ENCODE results near the gene ULK1. TPM values are rescaled to one million over a fixed set of nuclear protein-coding genes. Genes with fewer than 3 reads are reported as not detected.

ULK1 gene
- 57.4 TPM for total RNA-seq
- long read RNA-seq, full-length matches to known transcripts = 7 of 101 reads
- long read RNA-seq, partial matches to known transcripts = 87 of 101 reads
- long read RNA-seq, other reads (novel, unspliced or antisense) = 7 of 101 reads

DNA sequence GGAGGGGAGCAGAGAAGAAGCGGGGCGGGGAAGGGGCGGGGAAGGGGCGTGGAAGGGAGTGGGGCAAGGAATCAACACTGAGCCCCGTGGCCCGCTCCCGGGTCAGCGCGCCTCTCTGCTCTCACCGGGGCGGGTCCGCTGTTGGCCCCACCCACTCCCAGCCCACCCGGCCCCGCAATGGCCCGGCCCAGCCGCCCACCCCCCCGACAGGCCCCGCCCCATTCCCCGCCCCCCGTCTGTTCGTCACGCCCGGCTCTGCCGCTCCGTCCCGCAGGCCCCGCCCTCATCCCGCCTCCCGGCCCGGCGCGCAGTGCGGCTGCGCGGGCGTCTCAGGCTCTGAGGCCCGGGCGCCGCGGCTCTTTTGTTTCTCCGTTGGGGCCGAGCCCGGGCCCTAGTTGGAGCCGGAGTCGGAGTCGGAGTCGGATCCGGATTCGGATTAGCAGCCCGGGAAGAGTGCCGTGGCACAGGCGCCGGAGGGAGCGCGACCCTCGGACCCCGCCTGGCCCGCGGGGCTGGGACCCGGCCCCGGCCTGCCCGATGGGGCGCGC, at the start of gene ULK1:
Gene ULK1, plus strand, starts transcription at position 310 of the 548 bp plus-strand sequence. CDS start 380 bp downstream, outside the sequence.
- Histone ChIP-seq H3K27me3 (ENCODE audit: low read depth) (no peaks in the 10 kb centered on the region), H3K36me3 (peaks cover 16% of the 10 kb centered on the region), H3K9me3 (replicated peaks) (no peaks in the 10 kb centered on the region), H3K4me3 (peak within 1 kb of the TSS; percentile 79), H3K4me1 (peaks cover 42% of the 10 kb centered on the region), H3K27ac (replicated peaks) (peak within 1 kb of the TSS; percentile 99)
- intact Hi-C loops (cut with micrococcal nuclease) = no loop called here
- peak; percentile 94 for DNase-seq
- TF ChIP-seq, protein P1, sequence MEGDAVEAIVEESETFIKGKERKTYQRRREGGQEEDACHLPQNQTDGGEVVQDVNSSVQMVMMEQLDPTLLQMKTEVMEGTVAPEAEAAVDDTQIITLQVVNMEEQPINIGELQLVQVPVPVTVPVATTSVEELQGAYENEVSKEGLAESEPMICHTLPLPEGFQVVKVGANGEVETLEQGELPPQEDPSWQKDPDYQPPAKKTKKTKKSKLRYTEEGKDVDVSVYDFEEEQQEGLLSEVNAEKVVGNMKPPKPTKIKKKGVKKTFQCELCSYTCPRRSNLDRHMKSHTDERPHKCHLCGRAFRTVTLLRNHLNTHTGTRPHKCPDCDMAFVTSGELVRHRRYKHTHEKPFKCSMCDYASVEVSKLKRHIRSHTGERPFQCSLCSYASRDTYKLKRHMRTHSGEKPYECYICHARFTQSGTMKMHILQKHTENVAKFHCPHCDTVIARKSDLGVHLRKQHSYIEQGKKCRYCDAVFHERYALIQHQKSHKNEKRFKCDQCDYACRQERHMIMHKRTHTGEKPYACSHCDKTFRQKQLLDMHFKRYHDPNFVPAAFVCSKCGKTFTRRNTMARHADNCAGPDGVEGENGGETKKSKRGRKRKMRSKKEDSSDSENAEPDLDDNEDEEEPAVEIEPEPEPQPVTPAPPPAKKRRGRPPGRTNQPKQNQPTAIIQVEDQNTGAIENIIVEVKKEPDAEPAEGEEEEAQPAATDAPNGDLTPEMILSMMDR (IDR thresholded peaks at IDR 0.05; ENCODE audit: borderline replicate concordance) = no peak

- Histone ChIP-seq H3K9me3 (replicated peaks) (no peaks in the 10 kb centered on the region), H3K4me1 (no peaks in the 10 kb centered on the region), H3K4me3 (no peak overlapping the region), H3K27me3 (ENCODE audit: low read depth) (peaks cover 4% of the 10 kb centered on the region), H3K36me3 (no peaks in the 10 kb centered on the region), H3K27ac (replicated peaks) (no peak overlapping the region)
- intact Hi-C loops (cut with micrococcal nuclease) = no loop called here
- TF ChIP-seq, protein P1 (IDR thresholded peaks at IDR 0.05; ENCODE audit: borderline replicate concordance) = no peak
- no peak for DNase-seq
Observed at GRCh38 chr12:131844656-131845055, 49.8 kb upstream of the ULK1 start.

DNA sequence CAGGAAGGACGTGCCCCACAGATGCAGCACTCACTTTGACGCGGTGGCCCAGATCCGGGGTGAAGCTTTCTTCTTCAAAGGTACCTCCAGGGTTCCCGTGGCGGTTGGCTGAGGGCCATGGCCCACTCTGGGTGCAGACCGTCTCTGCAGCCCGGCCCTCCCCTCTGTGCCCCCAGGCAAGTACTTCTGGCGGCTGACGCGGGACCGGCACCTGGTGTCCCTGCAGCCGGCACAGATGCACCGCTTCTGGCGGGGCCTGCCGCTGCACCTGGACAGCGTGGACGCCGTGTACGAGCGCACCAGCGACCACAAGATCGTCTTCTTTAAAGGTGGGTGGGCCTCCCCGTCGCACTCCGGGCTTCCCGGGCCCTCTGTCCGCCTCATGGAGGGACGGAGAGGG, 49.3 kb upstream of the ULK1 start:
- no peaks in the 10 kb centered on the region for H3K36me3 ChIP-seq
- TF ChIP-seq, protein P1 (IDR thresholded peaks at IDR 0.05; ENCODE audit: borderline replicate concordance) = no peak
- H3K9me3 ChIP-seq (replicated peaks) = no peaks in the 10 kb centered on the region
- H3K27ac ChIP-seq (replicated peaks) = no peak overlapping the region
- H3K4me1 ChIP-seq = no peaks in the 10 kb centered on the region
- no peak overlapping the region for H3K4me3 ChIP-seq
- peaks cover 8% of the 10 kb centered on the region for H3K27me3 ChIP-seq (ENCODE audit: low read depth)
- intact Hi-C loops (cut with micrococcal nuclease) = no loop called here
- no peak for DNase-seq

DNA sequence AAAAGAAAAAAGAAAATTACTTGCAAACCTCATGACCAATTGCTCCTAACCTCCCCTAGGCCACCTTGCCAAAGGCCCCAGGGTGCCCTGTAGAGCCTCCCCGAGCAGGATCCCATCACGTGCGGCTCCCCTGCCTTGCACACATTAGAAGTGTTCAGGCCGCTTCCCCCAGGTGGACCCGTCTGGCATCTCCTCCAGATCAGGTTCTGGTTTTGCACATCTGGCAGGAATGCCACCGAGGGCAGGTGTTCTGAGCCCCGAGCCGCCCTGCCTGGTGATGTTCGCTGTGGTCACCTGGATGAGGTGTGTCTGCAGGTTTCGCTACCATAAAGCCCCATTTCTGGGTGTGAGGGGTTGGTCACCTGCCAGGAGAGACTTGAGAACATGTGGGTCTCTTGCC, 47.0 kb upstream of the ULK1 start:
- no peak for DNase-seq
- Histone ChIP-seq H3K9me3 (replicated peaks) (no peaks in the 10 kb centered on the region), H3K27me3 (ENCODE audit: low read depth) (peaks cover 24% of the 10 kb centered on the region), H3K27ac (replicated peaks) (no peak overlapping the region), H3K4me3 (no peak overlapping the region), H3K4me1 (no peaks in the 10 kb centered on the region), H3K36me3 (no peaks in the 10 kb centered on the region)
- TF ChIP-seq, protein P1 (IDR thresholded peaks at IDR 0.05; ENCODE audit: borderline replicate concordance) = no peak
- intact Hi-C loops (cut with micrococcal nuclease) = no loop called here

GRCh38 chr12:131848753-131849152, 45.7 kb upstream of the ULK1 start:
- DNase-seq = no peak

More at GRCh38 chr12:131848753-131849152, 45.7 kb upstream of the ULK1 start:
- intact Hi-C loops (cut with micrococcal nuclease) = no loop called here
- H3K27me3 ChIP-seq (ENCODE audit: low read depth) = peaks cover 37% of the 10 kb centered on the region
- H3K4me1 ChIP-seq = no peaks in the 10 kb centered on the region
- H3K9me3 ChIP-seq (replicated peaks) = no peaks in the 10 kb centered on the region
- H3K27ac ChIP-seq (replicated peaks) = no peak overlapping the region
- no peak overlapping the region for H3K4me3 ChIP-seq
- H3K36me3 ChIP-seq = no peaks in the 10 kb centered on the region
- TF ChIP-seq, protein P1 (IDR thresholded peaks at IDR 0.05; ENCODE audit: borderline replicate concordance) = no peak

Data from left ventricle myocardium inferior (tissue), 1 donor.